Neural cell (in vitro differentiated cells): ENCODE measurements around the gene TPRA1. TPM values are rescaled to one million over a fixed set of nuclear protein-coding genes. Genes with fewer than 3 reads are reported as not detected.

Source experiments
- H2AFZ ChIP-seq: fragments of 200-600, 300-800 bp; sonication (generic), shearing (Covaris generic); 2 replicates; pipeline ENCODE4 v1.6.0; 2014; ENCODE audit warnings: low read depth, mild to moderate bottlenecking, antibody characterized with exemption, low read length, moderate library complexity
- H3F3A ChIP-seq: fragments of 200-600 bp; shearing (Covaris generic); 2 replicates; pipeline ENCODE4 v1.6.1; 2016; ENCODE audit warnings: mild to moderate bottlenecking, moderate library complexity, mixed read lengths, antibody characterized with exemption, low read length; ENCODE audit not compliant: insufficient read depth, poor library complexity, severe bottlenecking
- H3K27ac ChIP-seq: fragments of 200-600, 300-800 bp; sonication (generic), shearing (Covaris generic); 2 replicates; pipeline ENCODE4 v1.5.1; 2014; ENCODE audit warnings: mild to moderate bottlenecking, low read length, moderate library complexity
- H3K27me3 ChIP-seq: fragments of 300-800, 200-600 bp; sonication (generic), shearing (Covaris generic); 2 replicates; pipeline ENCODE4 v1.6.0; 2014; ENCODE audit warnings: mild to moderate bottlenecking, low read depth, low read length, moderate library complexity; ENCODE audit not compliant: insufficient read depth
- H3K36me3 ChIP-seq: fragments of 300-800, 200-600 bp; sonication (generic), shearing (Covaris generic); 2 replicates; pipeline ENCODE4 v1.5.1; 2014; ENCODE audit warnings: mild to moderate bottlenecking, antibody characterized with exemption, low read length, moderate library complexity; ENCODE audit not compliant: insufficient read depth
- H3K4me2 ChIP-seq: fragments of 300-800, 200-600 bp; sonication (generic), shearing (Covaris generic); 2 replicates; pipeline ENCODE4 v1.6.0; 2014; ENCODE audit warnings: mild to moderate bottlenecking, low read length
- H3K4me3 ChIP-seq: fragments of 300-800, 200-600 bp; sonication (generic), shearing (Covaris generic); 2 replicates; pipeline ENCODE4 v1.5.1; 2014; ENCODE audit warnings: mild to moderate bottlenecking, low read length, moderate library complexity
- H3K79me2 ChIP-seq: fragments of 200-600 bp; shearing (Covaris generic); replicated peaks from 2 replicates; pipeline ENCODE4 v1.6.0; 2014; ENCODE audit warnings: mild to moderate bottlenecking, low read length, moderate library complexity; ENCODE audit not compliant: insufficient read depth
- H3K9ac ChIP-seq: fragments of 300-800, 200-600 bp; sonication (generic), shearing (Covaris generic); 2 replicates; pipeline ENCODE4 v1.6.1; 2016; ENCODE audit warnings: mild to moderate bottlenecking, low read length, mixed read lengths
- H3K9me2 ChIP-seq: fragments of 200-600 bp; shearing (Covaris generic); 2 replicates; pipeline ENCODE4 v1.6.1; 2016; ENCODE audit warnings: mild to moderate bottlenecking, low read length, mixed read lengths; ENCODE audit not compliant: insufficient read depth
- H3K9me3 ChIP-seq: fragments of 200-600, 300-800 bp; sonication (generic), shearing (Covaris generic); 2 replicates; pipeline ENCODE4 v1.6.1; 2016; ENCODE audit warnings: mild to moderate bottlenecking, mixed run types, low read length, moderate library complexity, mixed read lengths
- H4K20me1 ChIP-seq: fragments of 200-600 bp; shearing (Covaris generic); 2 replicates; pipeline ENCODE4 v1.6.1; 2016; ENCODE audit warnings: mild to moderate bottlenecking, mixed run types; ENCODE audit not compliant: insufficient read depth
- EP300 ChIP-seq: fragments of 450-650 bp; conservative IDR thresholded peaks from 2 replicates; pipeline ENCODE4 v1.6.1; 2014; ENCODE audit warnings: antibody characterized with exemption, mild to moderate bottlenecking, moderate library complexity; ENCODE audit not compliant: poor library complexity, severe bottlenecking
- EZH2 ChIP-seq: fragments of 200-600, 300-800 bp; shearing (Covaris generic), sonication (generic); IDR thresholded peaks from 2 replicates; pipeline ENCODE4 v1.6.1; 2014; ENCODE audit warnings: antibody characterized with exemption, low read length, borderline replicate concordance, mild to moderate bottlenecking; ENCODE audit not compliant: insufficient read depth, poor library complexity, severe bottlenecking
- MXI1 ChIP-seq: fragments of 450-650 bp; conservative IDR thresholded peaks from 2 replicates; pipeline ENCODE4 v1.6.1; 2014; ENCODE audit warnings: antibody characterized with exemption, mild to moderate bottlenecking; ENCODE audit not compliant: poor library complexity, severe bottlenecking
- POLR2AphosphoS5 ChIP-seq: IDR thresholded peaks from 2 replicates; pipeline ENCODE4 v1.6.1; 2012
- RAD21 ChIP-seq: fragments of 450-650 bp; conservative IDR thresholded peaks from 2 replicates; pipeline ENCODE4 v1.6.1; 2014; ENCODE audit warnings: antibody characterized with exemption, mild to moderate bottlenecking, moderate library complexity
- SMC3 ChIP-seq: fragments of 450-650 bp; conservative IDR thresholded peaks from 2 replicates; pipeline ENCODE4 v1.6.1; 2014; ENCODE audit warnings: antibody characterized with exemption, mild to moderate bottlenecking, moderate library complexity; ENCODE audit not compliant: poor library complexity
- TAF1 ChIP-seq: IDR thresholded peaks from 2 replicates; pipeline ENCODE4 v1.6.1; 2012; ENCODE audit warnings: low read depth
- polyA plus RNA-seq: library from polyadenylated mRNA; depleted of rRNA; stranded (reverse); fragments of >200 nt; gene quantifications from 2 replicates; pipeline ENCODE4 v1.2.3, GENCODE V29; 2014
- TF ChIP-seq, protein P1 (sequence below): fragments of 450-650 bp; IDR thresholded peaks from 2 replicates; pipeline ENCODE4 v1.5.1; 2014; ENCODE audit warnings: antibody characterized with exemption, mild to moderate bottlenecking, moderate library complexity; ENCODE audit not compliant: poor library complexity, severe bottlenecking
- TF ChIP-seq, protein P2 (sequence below): IDR thresholded peaks from 2 replicates; pipeline ENCODE4 v1.6.1; 2012; ENCODE audit warnings: borderline replicate concordance

The TPRA1 gene
- polyA plus RNA-seq, 1 donor from 2014 or later: 26.5 TPM

- H3K27me3 ChIP-seq: no peaks in the 10 kb centered on the region
- H3K36me3 ChIP-seq: no peaks in the 10 kb centered on the region
- H3K79me2 ChIP-seq: no peaks in the 10 kb centered on the region
- no peaks in the 10 kb centered on the region for H3F3A ChIP-seq
- H3K4me2 ChIP-seq: no peak overlapping the region
- no peaks in the 10 kb centered on the region for H3K9me3 ChIP-seq
- no peaks in the 10 kb centered on the region for H3K9me2 ChIP-seq
- H2AFZ ChIP-seq: no peak overlapping the region
- no peak overlapping the region for H3K27ac ChIP-seq
- no peak overlapping the region for H3K4me3 ChIP-seq
- no peaks in the 10 kb centered on the region for H4K20me1 ChIP-seq
- TF ChIP-seq, protein P1, sequence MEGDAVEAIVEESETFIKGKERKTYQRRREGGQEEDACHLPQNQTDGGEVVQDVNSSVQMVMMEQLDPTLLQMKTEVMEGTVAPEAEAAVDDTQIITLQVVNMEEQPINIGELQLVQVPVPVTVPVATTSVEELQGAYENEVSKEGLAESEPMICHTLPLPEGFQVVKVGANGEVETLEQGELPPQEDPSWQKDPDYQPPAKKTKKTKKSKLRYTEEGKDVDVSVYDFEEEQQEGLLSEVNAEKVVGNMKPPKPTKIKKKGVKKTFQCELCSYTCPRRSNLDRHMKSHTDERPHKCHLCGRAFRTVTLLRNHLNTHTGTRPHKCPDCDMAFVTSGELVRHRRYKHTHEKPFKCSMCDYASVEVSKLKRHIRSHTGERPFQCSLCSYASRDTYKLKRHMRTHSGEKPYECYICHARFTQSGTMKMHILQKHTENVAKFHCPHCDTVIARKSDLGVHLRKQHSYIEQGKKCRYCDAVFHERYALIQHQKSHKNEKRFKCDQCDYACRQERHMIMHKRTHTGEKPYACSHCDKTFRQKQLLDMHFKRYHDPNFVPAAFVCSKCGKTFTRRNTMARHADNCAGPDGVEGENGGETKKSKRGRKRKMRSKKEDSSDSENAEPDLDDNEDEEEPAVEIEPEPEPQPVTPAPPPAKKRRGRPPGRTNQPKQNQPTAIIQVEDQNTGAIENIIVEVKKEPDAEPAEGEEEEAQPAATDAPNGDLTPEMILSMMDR: no peak
- TF ChIP-seq RAD21 (no peak), EZH2 (no peak), SMC3 (no peak), POLR2AphosphoS5 (no peak), TAF1 (no peak), MXI1 (no peak), EP300 (no peak)
- TF ChIP-seq, protein P2, sequence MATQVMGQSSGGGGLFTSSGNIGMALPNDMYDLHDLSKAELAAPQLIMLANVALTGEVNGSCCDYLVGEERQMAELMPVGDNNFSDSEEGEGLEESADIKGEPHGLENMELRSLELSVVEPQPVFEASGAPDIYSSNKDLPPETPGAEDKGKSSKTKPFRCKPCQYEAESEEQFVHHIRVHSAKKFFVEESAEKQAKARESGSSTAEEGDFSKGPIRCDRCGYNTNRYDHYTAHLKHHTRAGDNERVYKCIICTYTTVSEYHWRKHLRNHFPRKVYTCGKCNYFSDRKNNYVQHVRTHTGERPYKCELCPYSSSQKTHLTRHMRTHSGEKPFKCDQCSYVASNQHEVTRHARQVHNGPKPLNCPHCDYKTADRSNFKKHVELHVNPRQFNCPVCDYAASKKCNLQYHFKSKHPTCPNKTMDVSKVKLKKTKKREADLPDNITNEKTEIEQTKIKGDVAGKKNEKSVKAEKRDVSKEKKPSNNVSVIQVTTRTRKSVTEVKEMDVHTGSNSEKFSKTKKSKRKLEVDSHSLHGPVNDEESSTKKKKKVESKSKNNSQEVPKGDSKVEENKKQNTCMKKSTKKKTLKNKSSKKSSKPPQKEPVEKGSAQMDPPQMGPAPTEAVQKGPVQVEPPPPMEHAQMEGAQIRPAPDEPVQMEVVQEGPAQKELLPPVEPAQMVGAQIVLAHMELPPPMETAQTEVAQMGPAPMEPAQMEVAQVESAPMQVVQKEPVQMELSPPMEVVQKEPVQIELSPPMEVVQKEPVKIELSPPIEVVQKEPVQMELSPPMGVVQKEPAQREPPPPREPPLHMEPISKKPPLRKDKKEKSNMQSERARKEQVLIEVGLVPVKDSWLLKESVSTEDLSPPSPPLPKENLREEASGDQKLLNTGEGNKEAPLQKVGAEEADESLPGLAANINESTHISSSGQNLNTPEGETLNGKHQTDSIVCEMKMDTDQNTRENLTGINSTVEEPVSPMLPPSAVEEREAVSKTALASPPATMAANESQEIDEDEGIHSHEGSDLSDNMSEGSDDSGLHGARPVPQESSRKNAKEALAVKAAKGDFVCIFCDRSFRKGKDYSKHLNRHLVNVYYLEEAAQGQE: no peak
- H3K9ac ChIP-seq: no peak overlapping the region
Observed at GRCh38 chr3:127620637-127621375, 30.3 kb upstream of the TPRA1 start.

DNA sequence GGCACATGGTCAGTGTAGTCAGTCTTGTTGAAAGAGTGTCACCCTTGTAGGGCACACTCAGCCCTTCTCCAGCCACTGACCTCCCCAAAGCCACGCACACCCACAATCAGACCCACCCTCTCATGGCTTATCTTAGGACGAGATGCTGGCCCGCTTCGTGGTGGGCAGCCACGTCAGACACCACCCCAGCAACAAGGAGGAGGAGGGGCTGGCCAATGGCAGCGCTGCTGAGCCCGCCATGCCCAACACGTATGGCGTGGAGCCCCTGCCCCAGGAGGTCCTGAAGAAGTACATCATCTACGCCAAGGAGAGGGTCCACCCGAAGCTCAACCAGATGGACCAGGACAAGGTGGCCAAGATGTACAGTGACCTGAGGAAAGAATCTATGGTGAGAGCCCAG, 28.4 kb upstream of the TPRA1 start:
- Histone ChIP-seq H2AFZ (no peak overlapping the region), H3K4me2 (no peak overlapping the region), H3F3A (no peaks in the 10 kb centered on the region), H3K27me3 (no peaks in the 10 kb centered on the region), H3K27ac (no peak overlapping the region), H3K9ac (no peak overlapping the region), H3K9me3 (no peaks in the 10 kb centered on the region), H3K9me2 (no peaks in the 10 kb centered on the region), H3K4me3 (no peak overlapping the region), H3K36me3 (no peaks in the 10 kb centered on the region), H4K20me1 (no peaks in the 10 kb centered on the region), H3K79me2 (no peaks in the 10 kb centered on the region)
- no peak for TF ChIP-seq EP300
- TF ChIP-seq RAD21: no peak
- TF ChIP-seq, protein P1: no peak
- TF ChIP-seq POLR2AphosphoS5: no peak
- no peak for TF ChIP-seq EZH2
- TF ChIP-seq, protein P2: no peak
- no peak for TF ChIP-seq TAF1
- TF ChIP-seq MXI1: no peak
- TF ChIP-seq SMC3: no peak
